GM19240 (cell line): ENCODE measurements around the gene SURF1.
"Not testable (repeated sequence)": the region's sequence is repeated elsewhere in the genome, so short reads cannot be mapped to it uniquely, and the experiment has no call there.

Source experiments
- DNase-seq: peaks from one replicate; pipeline ENCODE4 v3.0.0; 2011; ENCODE audit warnings: low spot score; ENCODE audit not compliant: insufficient read length

Gene SURF1

DNA sequence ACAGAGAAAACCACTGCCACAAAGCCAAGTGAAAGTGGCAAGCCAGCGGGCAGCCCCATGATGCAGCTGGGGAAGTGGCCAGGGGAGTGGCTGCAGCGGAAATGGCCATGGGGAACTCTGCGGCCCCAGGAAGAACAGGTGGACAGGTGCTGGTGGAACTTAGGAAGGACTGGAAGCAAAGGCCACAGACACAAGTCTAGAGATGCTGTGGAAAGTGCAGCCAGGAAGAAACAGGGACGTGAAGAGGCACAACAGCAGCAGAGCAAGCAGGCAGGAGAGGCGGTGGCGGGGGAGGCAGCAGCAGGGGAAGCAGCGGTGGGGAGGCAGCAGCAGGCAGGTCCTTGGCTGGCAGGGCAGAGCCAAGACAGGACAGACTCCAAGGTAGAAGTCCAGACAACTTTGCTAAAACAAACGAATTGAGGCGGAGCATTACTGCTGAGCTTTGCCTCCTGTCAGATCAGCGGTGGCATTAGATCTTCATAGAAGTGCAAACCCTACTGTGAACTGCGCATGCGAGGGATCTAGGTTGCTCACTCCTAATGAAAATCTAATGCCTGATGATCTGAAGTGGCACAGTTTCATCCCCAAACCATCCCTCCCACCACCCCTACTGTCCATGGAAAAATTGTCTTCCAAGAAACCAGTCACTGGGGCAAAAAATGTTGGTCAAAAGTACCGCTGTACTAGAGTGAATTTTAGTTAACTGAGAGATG, 32.1 kb downstream of the SURF1 start:
- no peak for DNase-seq

- DNase-seq, result no peak
These were observed 33.1 kb downstream of the SURF1 start for GRCh38 chr9:133323211-133323610.

DNA sequence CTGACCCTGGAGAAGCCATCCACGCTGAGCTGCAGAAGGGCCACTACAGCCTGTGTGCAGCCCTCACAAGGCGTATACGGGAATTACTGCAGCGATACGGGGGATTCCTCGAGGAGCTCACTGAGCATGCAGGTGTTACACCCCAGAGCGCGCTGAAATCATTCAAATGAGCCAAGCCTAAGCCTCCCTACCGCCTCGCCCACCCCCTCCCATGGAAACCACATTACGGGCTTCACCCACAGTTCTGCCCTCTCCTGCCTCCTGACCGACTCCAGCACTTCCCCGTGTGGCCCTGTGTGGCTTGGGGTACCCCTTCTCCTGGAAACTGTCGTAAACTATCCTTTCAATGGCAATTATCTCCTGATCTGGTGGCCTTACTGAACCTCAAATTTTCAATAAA, 33.6 kb downstream of the SURF1 start:
- DNase-seq, result no peak

GRCh38 chr9:133321411-133321935, 34.8 kb downstream of the SURF1 start:
- no peak for DNase-seq

GRCh38 chr9:133320421-133320881, 35.8 kb downstream of the SURF1 start:
- DNase-seq, result no peak

DNA sequence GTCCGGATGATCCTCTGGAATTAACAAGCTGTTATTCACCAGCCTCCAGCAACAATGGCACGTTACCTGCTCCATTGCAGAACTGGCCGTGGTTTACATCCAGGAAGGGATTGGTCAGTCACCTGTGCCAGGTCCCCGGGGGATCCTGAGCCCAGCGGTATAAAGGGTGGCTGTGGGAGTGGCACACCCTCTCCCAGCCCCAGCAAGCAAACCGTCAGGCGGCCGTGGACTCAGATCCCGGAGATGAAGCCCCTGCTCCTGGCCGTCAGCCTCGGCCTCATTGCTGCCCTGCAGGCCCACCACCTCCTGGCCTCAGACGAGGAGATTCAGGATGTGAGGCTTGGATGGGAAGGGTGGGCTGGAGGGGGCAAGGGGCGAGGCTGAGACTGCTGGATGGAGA, 38.7 kb downstream of the SURF1 start:
- not testable (repeated sequence) for DNase-seq

GRCh38 chr9:133315997-133316396, 40.3 kb downstream of the SURF1 start:
- no peak for DNase-seq

DNA sequence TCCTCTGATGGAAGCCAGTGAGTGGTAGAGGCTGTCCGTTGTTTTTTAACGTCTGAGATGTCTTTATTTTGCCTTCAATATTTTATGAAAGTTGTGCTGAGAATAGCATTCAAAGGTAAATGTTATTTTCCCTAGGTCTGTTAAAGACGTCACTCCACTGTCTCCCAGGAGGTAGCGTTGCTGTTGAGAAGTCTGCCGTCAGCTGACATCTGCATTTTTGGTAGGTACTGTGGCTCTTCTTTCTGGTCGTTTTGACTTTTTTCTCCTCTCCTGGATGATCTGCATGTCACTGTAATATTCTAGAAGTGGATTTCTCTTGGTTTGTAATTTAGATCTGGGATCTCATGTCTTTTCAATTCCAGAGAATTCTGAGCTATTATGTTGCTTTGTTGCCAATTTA, 46.7 kb downstream of the SURF1 start:
- no peak for DNase-seq

- DNase-seq, result no peak
These were observed 49.0 kb downstream of the SURF1 start for GRCh38 chr9:133307301-133307700.

GRCh38 chr9:133306242-133307204, 49.8 kb downstream of the SURF1 start:
- no peak for DNase-seq

DNA sequence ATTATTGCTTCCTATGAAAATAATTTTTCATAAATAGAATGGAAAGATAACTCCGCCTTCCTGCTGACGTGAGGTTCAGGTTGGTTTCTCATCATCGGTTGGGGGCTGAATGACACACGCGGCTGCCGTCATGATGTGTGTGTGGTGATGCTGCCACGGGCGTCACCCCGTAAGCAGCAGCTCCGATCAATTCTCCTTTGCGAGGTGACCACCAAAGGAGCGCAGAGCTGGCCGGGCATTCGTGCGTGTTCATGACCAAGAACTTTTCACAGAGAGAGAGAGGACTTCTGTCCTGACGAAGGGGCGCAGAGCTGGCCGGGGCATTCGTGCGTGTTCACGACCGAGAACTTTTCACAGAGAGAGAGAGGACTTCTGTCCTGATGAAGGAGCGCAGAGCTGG, 50.6 kb downstream of the SURF1 start:
- DNase-seq, result no peak

- no peak for DNase-seq
These were observed 51.6 kb downstream of the SURF1 start for GRCh38 chr9:133304477-133305377.

DNA sequence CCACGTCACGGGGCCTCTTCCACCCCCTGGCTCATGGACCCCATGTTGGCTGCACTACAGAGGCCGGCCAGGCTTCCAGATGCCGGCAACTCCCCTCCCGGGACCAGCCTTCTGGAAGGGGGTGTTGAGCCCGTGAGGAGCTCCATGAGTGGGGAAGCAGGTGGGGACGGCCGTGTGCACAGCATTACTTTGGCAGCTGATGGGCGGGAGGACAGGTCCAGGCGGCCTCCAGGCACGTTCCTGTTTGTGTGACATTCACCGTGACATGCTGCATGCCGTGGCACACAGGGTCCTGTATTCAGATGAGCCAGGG, 52.2 kb downstream of the SURF1 start:
- DNase-seq, result no peak

DNA sequence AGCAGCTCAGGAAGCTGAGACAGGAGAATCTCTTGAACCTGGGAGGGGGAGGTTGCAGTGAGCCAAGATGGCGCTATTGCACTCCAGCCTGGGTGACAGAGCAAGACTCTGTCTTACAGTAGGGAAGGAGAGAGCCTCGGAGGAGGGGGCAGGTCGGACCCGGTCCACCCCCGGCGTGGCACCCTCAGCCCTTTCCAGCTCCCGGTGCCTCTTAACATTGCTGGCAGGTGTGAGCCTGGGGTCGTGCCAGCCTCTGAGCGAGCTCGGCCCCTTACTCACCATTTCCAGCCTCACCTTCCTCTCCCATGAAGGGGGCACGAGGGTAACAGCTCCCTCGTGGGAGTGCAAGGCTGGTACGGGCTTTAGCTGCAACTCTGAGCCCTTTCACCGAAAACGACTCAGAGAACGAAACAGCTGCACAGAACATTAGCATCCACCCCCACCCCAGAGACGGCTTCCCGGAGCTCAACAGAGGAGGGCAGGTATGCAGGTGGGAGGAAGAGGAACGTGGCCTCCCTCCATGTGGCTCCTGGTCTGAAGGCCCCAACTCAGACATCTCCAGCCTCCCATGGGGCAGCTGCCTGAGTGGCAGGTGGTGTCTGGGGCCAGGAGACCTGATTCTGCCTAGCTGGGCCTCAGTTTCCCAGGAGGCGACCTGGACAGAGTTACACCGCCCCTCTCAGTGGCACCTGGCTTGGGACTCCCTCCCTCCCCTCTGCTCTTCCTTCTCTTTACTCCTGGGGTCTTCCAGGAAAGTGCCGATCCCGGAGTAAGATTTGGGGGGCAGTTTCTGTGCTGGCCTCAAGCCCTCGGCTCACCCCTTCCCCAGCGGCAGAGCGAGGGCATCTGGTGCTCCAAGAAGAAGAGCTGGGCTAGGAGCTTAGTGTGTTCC, 52.8 kb downstream of the SURF1 start:
- no peak for DNase-seq
